SU-DHL-6 (cell line): Measurements from ENCODE around the gene STXBP5.

Experiments
- CTCF ChIP-seq: fragments of 200-600 bp; sonication (generic); IDR thresholded peaks from one replicate; pipeline ENCODE4 v1.5.1; 2017; ENCODE audit warnings: antibody characterized with exemption, mild to moderate bottlenecking, low read length, moderate library complexity; ENCODE audit not compliant: insufficient read depth, poor library complexity, severe bottlenecking
- EZH2phosphoT487 ChIP-seq: fragments of 200-600 bp; sonication (generic), shearing (Covaris generic); conservative IDR thresholded peaks from 2 replicates; pipeline ENCODE4 v1.6.1; 2018; ENCODE audit warnings: mild to moderate bottlenecking, antibody characterized with exemption, low read length, moderate library complexity, mixed read lengths

GRCh38 chr6:147154454-147154853 lies 49.8 kb upstream of the STXBP5 start:
- TF ChIP-seq CTCF (no peak), EZH2phosphoT487 (no peak)
